Stimulated activated CD4-positive, alpha-beta T cell treated with anti-CD3 and anti-CD28 coated beads, Interleukin-12 subunit alpha, Interleukin-12 subunit beta, amount 100 ng/mL, for 24 hours (primary cell): Measurements from ENCODE around the gene GRIK2.

ENCODE experiments used
- DNase-seq, 2 experiments: peaks; one replicate each; pipeline ENCODE4 v3.0.0-alpha.2; 2020; ENCODE audit warnings: low read depth in 2 of 2

Gene GRIK2

GRCh38 chr6:101779051-101779844, 385.7 kb downstream of the GRIK2 start:
- DNase-seq: no peak

- DNase-seq: no peak
These were observed 389.8 kb downstream of the GRIK2 start for GRCh38 chr6:101783287-101783686.

- no peak for DNase-seq
These were observed 390.6 kb downstream of the GRIK2 start for GRCh38 chr6:101784094-101784493.

DNA sequence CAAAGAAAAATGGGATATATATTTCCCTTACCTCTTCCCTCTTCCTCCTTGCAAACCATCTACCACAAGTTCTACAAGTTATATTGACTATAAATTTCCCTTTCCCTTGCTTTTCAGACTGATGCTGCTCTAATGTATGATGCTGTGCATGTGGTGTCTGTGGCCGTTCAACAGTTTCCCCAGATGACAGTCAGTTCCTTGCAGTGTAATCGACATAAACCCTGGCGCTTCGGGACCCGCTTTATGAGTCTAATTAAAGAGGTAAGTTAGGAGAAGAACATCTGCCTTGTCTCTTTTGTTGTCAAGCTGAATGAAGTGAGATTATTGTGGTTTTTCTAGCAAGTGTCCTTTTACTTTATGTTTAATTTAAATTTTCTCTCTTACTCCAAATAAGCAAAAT, 406.0 kb downstream of the GRIK2 start:
- no peak for DNase-seq

- DNase-seq: no peak
These were observed 407.1 kb downstream of the GRIK2 start for GRCh38 chr6:101800598-101800997.

- DNase-seq: no peak
These were observed 409.6 kb downstream of the GRIK2 start for GRCh38 chr6:101803136-101803535.

- DNase-seq: no peak
These were observed 412.7 kb downstream of the GRIK2 start for GRCh38 chr6:101806241-101806640.

DNA sequence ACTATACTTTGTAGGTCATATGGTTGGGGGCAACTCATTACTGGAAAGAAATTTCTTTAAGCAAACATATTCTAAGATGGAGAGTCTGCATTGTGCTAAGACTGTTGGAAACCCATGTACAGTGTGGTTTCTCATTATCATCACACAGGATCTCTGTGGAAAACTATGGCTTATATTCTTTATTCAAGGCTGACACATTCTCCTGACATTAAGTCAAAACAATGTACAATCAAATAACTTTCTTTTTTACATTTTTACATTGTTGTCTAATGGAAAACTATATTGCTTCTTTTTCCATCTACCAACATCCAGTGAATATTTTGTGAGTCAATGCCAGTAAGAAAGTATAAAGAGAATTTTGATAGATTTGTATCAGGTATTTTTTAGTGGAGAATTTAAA, 417.6 kb downstream of the GRIK2 start:
- DNase-seq: no peak

DNA sequence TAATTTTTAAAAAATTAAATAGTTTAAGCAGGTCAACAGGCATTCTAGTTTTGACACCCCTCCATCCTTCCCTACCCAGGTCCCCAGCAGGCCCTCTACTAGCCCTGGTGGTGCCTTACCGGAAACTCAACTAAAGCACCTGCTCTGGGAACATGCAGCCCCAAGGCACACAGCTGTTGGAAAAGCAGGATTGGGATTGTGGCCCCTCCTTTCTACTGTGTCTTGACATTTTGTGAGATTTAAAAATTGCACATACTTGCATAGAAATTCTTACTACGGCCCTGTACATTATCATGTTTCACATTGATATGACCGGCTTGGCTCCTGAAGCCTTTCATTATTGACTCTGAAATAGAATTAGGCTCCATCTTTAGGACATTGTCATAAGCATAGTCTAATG, 423.2 kb downstream of the GRIK2 start:
- no peak for DNase-seq

DNA sequence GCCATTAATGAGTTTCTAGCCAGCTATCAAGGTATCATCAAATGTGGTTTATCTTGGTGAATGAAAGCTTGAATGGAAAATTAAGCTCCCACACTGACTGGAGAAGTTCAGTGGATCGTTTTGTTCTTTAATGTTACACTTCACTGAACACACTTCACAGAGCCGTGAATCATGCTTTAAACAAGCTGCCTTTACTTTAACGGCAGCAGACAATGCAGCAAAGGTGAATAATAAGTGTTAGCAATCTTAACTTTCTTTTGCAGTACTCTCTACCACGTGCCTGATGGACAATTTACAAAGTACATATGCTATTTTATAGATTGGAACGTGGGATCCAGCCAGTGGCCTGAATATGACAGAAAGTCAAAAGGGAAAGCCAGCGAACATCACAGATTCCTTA, 424.5 kb downstream of the GRIK2 start:
- DNase-seq: no peak

DNA sequence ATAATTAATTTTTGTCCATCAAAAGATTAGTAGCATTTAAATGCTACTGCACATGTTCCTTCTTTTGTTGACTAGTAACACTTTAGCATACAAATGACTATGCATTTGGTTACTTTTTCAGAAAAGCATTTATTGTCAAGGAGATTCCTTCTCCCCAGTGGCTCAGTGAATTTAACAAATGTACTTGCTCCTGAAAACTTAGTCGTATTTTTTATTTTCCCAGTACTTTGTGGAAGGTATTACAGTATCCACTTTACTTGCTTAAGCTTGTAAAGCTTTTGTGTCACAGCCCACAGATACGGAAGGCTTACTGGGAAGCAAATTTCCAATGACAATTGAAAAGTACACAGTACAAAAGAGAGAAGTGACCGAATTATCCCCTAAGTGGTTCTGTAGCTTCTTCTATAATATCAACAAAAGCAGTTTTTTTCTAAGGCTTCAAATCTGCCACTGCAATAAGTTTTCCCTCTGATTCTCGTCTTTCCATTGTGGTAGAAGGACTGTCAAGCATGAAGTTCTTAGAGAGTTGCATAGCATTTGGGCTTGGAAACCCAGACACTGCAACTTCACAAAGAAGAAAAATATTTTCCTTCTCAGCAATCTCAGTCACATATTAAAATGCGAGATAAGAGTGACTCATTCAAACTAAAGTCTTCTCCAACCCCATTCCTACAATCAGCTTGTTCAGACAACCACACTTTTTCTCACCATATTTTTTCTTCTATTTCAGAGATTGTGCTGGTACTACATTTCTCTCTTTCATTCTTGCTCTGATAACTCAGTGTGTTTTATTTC, 431.2 kb downstream of the GRIK2 start:
- DNase-seq: no peak

- DNase-seq: no peak
These were observed 432.8 kb downstream of the GRIK2 start for GRCh38 chr6:101826269-101826668.

DNA sequence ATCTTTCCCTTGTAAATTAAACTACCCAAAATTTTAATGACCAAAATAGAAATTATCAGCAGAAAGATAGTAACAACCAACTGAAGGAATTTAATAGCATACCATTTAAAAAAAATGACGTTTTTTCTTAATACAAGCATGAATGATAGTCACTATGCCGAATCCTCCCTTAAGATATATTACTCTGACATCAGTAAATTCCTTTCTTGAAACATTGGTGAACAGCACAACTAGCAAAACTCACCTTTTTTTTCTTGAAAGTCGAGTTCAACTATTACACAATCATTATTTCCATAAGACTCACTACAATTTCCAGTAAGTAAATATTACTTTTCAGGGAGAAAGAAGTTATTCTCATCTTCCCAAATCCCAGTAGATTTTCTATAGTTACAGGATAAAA, 433.2 kb downstream of the GRIK2 start:
- DNase-seq: no peak

DNA sequence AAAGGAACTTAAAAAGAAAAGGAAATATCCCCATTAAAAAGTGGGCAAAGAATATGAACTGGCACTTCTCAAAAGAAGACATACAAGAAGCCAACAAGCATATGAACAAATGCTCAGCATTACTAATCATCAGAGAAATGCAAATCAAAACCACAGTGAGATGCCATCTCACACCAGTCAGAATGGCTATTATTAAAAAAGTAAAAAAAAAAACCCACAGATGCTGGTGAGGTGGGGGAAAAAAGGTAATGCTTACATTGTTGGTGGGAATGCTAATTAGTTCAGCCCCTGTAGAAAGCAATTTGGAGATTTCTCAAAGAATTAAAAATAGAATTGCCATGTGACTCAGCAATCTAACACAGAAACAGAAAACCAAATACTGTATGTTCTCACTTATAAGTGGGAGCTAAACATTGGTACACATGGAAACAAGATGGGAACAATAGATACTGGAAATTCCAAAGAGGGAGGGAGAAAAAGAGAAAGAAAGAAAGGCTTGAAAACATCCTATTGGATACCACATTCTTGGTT, 437.1 kb downstream of the GRIK2 start:
- DNase-seq: no peak

- DNase-seq: no peak
These were observed 438.9 kb downstream of the GRIK2 start for GRCh38 chr6:101832371-101832770.

DNA sequence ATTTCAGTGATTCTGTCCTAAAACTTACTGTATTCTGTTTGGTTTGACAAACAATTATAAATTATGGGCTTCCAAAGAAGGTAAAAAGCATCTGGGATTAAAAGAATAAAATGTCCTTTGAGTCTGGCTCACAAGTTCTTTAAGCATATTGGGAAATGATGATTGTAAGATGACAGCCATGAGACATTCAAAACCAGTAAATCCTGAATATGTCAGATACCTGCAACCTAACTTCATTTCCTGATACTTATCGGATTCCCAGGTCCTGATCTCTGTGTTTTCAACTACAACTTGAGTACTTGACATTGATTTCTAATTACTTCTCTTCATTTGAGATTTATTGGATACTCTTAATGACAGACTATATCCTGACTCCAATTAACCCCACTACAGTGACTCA, 446.6 kb downstream of the GRIK2 start:
- no peak for DNase-seq

DNA sequence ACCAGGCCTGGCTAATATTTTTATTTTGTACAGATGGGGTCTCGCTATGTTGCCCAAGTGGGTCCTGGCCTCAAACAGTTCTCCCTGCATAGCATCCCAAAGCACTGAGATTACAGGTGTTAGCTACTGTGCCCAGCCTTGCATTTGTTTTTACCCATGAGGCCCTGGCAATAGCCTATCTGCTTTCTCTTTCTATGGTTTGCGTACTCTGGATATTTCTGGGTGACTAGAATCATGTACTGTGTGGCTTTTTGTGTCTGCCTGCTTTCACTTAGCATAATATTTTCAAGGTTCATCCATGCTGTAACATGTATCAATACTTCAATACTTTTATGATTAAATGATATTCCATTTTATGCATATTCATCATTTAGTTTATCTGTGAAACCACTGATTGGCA, 451.7 kb downstream of the GRIK2 start:
- DNase-seq: no peak

DNA sequence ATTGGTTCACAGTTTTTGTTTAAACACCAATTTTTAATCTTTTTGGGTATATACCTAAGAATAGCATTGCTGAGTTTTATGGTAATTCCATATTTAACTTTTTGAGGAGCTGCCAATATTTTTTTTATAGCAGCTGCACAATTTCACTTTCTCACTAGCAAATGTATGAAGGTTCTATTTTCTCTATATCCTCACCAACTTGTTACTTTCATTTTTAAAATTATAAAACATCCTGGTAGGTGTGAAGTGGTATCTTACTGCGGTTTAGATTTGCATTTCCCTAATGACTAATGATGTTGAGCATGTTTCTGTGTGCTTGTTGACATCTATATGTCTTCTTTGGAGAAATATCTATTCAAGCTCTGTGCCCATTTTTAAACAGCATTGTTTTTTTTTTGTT, 452.1 kb downstream of the GRIK2 start:
- no peak for DNase-seq

DNA sequence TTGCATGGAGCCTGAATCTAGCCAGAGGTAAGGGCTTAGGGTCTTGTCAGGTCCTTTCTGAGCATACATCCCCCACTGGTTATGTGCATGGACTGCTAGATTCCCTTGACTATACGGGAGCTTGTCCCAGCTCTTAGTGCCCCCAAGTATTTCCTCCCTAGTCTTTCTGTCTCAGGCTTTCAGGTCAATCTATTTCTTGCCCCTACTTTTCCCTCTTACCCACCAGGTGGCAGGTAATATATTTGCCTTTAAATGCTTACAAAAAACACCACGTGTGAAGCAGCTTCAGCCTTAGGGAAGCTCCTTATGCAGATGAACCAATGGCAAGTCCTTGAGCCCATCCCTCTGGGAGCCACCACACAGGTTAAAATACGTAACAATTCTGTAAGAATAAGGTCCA, 454.2 kb downstream of the GRIK2 start:
- DNase-seq: no peak

DNA sequence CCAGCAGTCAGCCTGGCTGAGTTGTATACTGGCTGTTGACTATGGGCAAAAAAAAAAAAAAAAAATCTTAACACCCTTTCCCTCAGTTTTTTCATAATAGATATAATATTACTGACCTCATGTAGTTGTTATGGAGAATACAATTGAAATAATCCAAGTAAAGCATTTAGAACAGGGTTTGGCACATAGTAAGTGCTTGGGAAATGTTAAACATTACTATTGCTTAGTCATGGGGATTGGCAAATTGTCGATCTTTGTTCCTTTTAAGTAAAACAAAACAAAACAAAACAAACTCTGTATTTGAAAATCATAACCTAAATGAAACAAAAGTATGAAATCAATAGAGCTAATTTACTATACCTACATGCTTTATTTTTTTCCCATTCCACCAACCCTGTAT, 458.4 kb downstream of the GRIK2 start:
- DNase-seq: no peak

GRCh38 chr6:101853231-101854085, 459.9 kb downstream of the GRIK2 start:
- DNase-seq: no peak

DNA sequence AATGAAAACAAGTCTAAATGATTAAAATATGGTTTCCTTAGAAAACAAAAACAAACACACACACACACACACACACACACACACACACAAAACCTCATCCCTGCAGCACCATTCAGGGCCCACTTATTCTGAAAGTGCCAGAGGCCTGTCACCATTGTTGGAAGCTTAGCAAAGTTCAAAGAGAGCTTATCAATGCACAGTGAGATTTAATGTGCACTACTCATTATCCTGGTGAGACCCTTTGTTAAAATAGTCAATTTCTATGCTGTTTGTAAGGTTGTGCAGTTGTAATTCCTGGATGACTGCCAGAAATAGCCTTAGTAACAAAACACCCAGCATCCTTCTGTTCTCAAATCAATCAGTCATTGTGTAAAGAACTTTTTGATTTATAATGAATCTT, 482.9 kb downstream of the GRIK2 start:
- no peak for DNase-seq
